Astrocyte (in vitro differentiated cells and primary cell): ENCODE data around the gene TTLL5.

Experiments used
- EZH2 ChIP-seq: IDR thresholded peaks from 2 replicates; pipeline ENCODE4 v1.6.1; 2012; ENCODE audit warnings: mild to moderate bottlenecking, low read length, inconsistent platforms; ENCODE audit not compliant: insufficient read depth
- TF ChIP-seq, protein P1 (sequence below): IDR thresholded peaks from 2 replicates; pipeline ENCODE4 v1.5.1; 2011; ENCODE audit warnings: low read depth, mild to moderate bottlenecking, inconsistent platforms, low read length, moderate library complexity; ENCODE audit not compliant: insufficient read depth

- TF ChIP-seq, protein P1, sequence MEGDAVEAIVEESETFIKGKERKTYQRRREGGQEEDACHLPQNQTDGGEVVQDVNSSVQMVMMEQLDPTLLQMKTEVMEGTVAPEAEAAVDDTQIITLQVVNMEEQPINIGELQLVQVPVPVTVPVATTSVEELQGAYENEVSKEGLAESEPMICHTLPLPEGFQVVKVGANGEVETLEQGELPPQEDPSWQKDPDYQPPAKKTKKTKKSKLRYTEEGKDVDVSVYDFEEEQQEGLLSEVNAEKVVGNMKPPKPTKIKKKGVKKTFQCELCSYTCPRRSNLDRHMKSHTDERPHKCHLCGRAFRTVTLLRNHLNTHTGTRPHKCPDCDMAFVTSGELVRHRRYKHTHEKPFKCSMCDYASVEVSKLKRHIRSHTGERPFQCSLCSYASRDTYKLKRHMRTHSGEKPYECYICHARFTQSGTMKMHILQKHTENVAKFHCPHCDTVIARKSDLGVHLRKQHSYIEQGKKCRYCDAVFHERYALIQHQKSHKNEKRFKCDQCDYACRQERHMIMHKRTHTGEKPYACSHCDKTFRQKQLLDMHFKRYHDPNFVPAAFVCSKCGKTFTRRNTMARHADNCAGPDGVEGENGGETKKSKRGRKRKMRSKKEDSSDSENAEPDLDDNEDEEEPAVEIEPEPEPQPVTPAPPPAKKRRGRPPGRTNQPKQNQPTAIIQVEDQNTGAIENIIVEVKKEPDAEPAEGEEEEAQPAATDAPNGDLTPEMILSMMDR = no peak
- no peak for TF ChIP-seq EZH2
Observed at GRCh38 chr14:75773046-75773445, 112.0 kb downstream of the TTLL5 start.
